Hindlimb muscle (tissue), 1 donor: ENCODE measurements around the gene SLC66A2. TPM values are rescaled to one million over a fixed set of nuclear protein-coding genes. Genes with fewer than 3 reads are reported as not detected.
A peak's percentile ranks its signal among the peaks of the same experiment; 100 is the strongest.
"Not testable (repeated sequence)": the region's sequence is repeated elsewhere in the genome, so short reads cannot be mapped to it uniquely, and the experiment has no call there.

ENCODE experiments used
- DNase-seq: peaks from one replicate; pipeline ENCODE4 v3.0.0-alpha.2; 2013
- polyA plus RNA-seq: library from polyadenylated mRNA; unstranded; fragments of 120-200 nt; gene quantifications from one replicate; pipeline ENCODE4 v1.2.1, GENCODE V29; 2013; ENCODE audit not compliant: insufficient read length

SLC66A2 gene
- polyA plus RNA-seq, 1 donor: 25.3 TPM

DNA sequence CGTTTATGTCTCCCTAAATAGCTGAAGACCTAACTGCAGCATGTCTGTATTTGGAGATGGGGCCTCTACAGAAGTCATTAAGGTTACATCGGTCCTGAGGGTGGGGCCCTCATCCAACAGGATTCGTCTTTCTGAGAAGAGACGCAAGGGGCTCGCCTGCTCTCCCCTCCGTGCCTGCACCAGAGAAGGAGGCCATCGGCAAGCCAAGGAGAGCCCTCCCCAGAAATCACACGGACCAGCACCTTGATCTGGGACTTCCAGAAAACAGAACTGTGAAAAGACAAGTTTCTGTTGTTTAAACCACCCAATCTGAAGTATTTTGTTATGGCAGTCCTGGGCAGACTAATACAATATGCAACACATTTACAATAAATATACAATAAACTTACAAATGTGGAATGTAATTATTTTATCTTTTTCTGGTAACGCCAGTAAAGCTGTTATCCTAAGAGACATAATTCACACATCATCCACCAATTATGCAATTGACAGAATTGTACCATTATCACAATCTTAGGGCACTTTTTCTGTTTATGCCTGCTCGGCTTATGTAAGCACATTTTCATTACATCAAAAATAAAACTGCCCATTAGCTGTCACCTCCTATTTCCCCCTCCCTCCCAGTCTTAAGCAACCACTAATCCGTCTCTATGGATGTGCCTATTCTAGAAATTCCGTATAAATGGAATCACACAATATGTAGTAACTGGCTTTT lies 19.1 kb upstream of the SLC66A2 start:
- no peak for DNase-seq

DNA sequence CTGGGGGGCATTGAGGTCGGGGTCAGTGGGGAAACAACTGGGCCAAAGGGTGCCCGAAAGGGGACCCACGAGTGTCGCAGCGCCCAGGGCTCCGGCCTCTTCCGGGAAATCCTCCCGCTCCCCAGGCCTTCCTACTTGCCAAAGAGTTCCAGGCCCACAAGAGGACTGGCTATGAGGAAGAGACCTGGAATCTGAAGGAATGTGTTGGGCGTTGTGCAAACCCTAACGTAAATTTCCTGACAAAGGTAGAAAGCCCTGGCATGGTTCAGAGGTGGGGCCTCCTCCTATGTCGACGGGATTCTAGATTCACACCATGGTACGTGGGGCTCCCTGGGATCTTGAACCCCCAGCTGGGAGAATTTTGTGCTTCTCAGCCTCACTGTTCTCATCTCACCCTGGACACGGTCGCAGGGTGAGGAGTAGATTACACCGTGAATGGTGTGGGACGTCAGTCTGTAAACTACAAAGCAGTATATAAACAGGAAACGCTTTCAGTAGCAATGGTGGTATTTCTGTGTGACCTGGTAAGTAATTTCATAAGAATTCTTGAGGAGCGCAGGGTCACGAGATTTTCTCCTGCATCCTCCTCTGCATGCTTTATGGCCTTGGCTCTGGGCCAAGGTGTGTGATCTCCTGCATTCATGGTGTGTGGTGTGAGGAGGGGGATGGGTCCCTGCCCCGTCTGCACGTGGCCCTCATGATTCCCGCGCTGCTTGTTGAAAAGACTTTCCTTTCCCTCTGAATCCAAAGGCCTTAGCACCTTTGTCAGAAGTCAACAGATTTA lies 13.9 kb upstream of the SLC66A2 start:
- no peak for DNase-seq

DNA sequence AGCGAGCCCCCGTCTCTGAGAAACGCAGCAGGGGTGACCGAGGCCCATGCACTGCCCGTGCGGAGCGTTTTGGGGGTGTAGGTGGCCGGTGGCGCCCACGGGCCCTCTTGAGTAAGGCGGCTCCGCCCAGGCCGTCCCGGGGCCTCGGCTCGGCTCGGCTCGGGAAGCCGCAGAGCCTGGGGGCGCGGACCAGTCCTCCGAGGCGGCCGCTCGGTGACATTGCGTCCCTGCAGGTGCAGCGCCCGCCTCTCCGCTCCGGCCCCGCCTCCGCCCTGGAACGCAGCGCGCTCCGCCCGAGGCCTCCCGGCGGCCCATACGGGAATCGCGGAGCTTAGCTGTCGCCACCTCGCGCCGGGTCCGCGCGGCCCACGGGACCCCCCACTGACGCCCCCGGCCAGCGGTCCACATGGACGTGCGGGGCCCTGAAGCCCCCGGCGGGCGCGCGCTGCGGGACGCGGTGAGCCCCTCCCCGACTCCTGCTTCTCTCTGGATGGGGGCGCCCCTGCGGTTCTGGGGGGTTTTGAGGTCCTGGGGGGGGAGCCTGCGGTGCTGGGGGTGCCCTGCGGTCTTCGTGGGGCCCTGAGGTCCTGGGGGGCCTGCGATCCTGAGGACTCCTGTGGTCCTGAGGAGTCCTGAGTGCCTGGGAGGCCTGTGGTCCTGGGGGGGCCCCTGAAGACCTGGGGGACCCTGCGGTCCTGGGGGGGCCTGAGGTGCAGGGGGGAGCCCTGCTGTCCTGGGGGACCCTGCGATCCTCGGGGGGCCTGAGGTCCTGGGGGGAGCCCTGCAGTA lies 13.1 kb upstream of the SLC66A2 start, which contains the start of gene HSBP1L1:
Gene HSBP1L1 (plus strand): TSS at position 314 of the 789 bp plus-strand sequence. CDS start 93 bp downstream, at position 407.
- DNase-seq: peak; percentile 40

DNA sequence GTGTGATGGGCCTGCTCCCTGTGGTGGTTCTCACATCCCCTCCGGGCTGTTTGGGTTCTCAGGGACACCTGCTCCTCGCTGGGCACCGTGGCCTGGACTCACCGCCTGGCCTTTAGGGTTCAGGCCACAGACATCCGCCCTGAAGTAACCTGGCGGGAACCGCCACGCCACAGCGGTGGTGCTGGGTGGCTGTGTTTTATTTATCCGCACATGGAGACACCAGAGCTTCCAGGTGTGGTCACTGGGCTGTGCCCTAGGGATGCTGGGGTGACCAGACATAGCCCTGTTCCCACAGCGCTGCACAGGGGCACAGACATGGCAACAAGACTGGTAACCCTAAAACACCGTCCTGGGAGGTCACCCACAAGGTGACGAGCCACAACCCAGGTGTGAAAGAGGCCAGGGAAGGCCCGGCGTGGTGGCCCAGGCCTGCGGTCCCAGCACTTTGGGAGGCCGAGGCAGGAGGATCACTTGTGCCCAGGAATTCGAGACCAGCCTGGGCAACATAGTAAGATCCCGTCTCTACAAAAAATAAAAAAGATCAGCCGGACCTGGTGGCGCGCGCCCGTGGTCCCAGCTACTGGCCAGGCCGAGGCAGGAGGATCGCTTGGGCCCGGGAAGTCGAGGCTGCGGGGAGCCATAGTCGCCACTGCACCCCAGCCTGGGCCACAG lies 12.3 kb upstream of the SLC66A2 start:
- no peak for DNase-seq

DNA sequence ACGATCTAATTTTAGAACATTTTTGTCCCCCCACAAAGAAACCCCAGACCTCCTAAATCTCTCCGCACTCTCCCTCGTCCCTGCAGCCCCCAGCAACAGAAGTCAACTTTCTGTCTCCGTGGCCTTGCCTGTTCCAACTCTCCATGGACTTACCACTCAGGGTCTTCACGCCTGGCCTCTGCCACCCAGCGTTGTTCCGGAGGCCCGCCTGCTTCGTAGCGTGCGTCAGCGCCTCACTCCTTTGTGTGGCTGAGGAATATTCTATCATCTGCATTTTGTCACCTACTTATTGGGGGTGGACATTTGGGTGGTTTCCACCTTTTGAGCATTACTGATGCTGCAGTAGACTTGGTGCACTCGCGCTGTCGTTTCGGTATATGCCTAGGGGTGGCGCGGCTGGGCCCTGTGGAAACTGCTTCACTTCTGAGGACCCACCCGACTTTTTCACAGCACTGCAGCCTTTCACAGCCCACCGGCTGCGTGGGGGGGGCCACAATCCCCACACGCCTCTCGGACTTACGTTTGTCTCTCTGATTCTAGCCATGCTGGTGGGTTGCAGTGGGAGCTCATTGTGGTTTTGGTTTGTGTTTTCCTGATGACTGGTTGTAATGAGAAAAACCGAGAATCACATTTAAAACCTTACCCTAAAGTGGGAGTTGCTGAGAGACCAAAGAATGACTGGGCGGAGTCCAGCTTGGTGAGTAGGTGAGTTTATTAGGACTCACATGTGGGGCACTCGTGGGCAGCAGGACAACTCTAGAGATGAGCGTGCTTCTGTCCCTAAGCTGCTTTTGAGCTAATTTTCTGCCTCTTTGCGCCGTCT lies 11.6 kb upstream of the SLC66A2 start:
- DNase-seq: no peak

DNA sequence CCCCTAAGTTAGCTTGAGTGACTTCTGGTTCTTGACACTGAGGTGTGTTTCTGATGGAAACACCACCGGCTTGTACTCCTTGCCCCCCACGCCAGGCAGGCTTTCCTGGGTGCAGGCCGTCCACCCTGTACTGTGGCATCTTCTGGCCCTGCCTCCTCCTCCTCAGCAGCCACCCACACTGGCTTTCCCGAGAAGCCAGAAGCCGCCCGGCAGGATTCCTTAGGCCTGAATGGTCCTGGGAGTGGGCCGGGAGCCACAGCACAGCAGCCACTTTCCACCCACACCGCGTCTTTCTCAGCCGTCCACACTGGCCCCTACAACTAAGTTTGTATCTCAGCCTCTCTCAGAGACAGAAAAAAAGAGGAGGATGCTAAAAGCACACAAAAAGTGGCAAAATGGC lies 10.9 kb upstream of the SLC66A2 start:
- DNase-seq: no peak

DNA sequence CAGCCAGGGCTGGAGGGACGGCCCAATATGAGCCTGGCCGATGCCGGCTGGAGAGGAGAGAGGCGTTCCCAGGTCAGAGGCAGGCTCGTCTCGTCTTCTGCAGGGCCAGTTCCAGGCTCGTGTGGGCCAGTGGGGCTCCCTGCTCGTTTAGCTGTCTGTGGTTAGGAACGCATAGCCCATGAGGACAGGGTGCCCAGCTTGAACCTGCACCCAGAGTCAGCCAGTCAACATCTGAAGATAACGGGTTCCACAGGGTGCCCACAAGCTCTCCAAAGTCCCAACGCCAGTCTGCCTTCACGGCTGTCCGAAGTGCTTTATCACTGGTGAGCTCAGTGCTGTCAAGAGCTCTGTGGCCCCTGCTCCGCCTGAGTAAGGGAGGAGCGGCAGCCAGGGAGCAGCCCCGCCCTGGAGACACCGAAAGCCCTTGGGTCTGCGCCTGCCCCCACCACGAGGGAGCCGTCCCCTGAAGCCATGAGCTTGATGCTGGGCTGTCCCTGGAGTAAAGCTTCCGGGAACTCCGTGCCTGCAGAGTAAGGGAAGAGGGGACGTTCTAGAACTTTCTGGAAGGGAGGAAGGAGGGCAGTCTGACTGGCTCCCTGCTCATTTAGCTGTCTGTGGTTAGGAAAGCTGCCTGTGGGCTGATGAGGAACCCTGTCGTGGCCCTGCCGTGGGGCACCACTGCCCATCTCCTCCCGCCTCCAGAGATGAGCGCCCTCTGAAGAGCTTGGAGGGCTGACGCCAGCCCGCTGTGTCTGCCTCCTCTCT lies 10.3 kb upstream of the SLC66A2 start:
- no peak for DNase-seq

DNA sequence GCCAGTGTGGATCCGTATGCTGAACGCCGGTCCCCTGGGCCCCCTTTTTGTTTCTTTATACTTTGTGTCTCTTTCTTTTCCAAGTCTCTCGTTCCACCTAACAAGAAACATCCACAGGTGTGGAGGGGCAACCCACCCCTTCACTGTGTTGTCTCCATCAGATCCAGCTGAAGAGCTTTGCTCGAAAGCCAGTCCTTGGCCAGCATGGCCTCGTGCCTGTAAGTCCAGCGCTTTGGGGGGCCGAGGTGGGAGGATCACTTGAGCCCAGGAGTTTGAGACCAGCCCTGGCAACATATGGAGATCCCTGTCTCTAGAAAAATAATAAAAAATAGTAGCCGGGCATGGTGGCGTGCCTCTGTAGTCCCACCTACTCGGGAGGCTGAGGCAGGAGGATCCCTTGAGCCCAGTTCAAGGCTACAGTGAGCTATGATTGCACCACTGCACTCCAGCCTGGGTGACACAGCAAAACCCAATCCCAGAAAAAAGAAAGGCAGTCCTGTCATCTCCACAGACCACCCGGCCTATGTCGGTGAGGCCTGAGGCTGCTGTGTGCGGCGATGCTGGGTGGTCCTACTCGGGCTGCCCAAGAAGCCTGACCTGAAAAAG lies 9.6 kb upstream of the SLC66A2 start:
- no peak for DNase-seq

DNA sequence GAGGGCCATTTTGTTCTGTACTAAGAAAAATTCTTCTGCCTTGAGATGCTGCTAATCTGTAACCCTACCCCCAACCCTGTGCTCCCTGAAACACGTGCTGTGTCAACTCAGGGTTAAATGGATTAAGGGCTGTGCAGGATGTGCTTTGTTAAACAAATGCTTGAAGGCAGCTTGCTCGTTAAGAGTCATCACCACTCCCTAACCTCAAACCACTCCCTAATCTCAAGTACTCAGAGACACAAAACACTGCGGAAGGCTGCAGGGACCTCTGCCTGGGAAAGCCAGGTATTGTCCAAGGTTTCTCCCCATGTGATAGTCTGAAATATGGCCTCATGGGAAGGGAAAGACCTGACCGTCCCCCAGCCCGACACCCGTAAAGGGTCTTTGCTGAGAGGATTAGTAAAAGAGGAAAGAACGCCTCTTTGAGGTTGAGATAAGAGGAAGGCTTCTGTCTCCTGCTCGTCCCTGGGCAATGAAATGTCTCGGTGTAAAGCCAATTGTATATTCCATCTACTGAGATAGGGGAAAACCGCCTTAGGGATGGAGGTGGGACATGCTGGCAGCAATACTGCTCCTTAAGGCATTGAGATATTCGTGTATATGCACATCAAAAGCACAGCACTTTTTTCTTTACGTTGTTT lies 8.8 kb upstream of the SLC66A2 start:
- DNase-seq: not testable (repeated sequence)

DNA sequence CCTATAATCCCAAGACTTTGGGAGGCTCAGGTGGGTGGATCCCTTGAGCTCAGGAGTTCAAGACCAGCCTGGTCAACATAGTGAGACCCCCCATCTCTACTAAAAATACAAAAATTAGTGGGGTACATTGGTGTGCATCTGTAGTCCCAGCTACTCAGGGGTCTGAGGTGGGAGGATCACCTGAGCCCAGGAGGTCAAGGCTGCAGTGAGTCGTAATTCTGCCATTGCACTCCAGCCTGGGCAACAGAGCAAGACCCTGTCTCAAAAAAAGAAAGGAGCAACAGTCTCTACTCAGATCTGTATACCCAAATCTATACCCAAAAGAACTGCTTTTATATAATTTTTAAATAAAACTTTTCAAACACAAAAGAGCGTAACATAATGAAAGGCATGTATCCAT lies 7.5 kb upstream of the SLC66A2 start:
- no peak for DNase-seq

DNA sequence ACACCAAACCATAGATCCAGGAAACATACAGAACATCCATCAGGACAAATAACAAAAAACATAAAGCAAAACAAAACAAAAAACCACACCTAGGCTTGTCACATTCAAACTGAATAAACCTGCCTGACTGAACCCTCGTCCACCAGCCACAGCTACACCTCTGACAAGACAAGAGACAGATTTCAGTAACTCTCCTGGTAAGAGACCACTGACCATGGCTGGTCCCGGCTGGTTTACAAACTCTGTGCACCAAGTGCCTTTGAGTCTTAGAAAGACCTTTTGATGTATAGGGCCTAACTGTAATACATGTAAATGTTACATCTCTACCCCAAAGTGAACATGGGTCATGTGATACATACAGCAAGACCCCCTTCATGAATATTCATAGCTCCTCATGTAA lies 4.8 kb upstream of the SLC66A2 start:
- no peak for DNase-seq

DNA sequence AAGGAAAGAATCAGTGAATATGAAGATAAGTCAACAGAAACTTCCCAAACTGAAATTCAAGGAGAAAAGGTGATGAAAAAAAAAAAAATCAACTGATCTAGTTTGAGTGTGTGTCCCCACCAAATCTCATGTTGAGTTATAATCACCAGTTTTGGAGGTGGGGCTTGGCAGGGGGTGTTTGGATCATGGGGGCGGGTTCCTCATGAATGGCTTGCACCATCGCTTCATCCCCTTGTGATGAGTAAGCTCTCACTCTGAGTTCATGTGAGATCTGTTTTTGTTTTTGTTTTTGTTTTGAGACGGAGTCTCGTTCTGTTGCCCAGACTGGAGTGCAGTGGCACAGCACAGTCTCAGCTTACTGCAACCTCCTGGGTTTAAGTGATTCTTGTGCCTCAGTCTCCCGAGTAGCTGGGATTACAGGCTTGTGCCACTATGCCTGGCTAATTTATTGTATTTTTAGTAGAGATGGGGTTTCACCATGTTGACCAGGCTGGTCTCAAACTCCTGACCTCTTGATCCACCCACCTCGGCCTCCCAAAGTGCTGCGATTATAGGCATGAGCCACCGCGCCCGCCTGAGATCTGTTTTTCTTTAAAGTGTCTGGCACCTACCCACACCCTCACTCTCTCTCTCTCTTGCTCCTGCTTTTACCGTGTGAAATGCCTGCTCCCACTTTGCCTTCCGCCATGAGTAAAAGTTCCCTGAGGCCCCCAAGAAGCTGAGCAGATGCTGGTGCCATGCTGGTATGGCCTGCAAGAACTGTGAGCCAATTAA lies 4.0 kb upstream of the SLC66A2 start:
- no peak for DNase-seq

DNA sequence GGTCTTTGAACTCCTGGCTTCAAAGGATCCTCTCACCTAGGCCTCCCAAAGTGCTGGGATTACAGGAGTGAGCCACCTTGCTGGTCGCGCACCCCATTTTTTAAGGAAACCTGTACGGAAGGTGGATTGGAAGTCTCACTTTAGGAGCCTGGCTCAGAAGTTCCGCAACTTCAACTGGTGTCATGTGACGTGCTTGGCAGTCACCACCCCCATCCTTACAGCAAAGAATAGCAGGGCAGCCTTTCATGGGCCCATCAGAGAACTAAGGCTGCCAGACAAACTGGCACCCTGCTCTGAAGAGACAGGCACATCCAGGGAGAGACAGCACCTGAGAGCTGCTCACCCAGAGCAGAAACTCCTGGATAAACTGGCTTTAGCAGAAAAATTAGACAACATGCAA lies 3.3 kb upstream of the SLC66A2 start:
- DNase-seq: no peak

DNA sequence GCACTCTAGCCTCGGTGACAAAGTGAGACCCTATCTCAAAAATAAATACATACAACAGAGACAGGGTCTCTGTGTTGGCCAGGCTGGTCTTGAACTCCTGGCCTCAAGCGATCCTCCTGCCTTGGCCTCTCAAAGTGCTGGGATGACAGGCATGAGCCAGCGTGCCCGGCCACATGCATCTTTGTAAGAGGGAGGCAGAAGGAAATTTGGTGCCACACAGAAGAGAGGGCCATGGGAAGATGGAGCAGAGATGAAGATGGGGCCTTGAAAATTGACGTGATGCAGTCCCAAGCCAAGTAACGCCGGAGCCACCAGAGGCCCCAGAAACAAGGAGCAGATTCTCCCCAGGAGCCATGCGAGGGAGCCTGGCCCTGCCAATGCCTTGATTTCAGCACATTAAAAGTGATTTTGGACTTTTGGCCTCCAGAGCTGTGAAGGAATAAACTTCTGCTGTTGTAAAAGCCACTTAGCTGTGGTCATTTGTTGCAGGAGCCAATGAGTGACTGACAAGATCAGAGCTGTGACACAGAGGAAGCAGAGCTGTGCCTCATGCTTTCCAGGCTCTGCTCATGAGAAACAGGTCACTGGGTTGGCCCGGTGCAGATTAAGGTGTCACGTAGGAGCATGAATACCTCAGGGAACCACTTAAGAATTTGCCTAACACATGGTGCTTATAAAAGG lies 2.7 kb upstream of the SLC66A2 start:
- no peak for DNase-seq

DNA sequence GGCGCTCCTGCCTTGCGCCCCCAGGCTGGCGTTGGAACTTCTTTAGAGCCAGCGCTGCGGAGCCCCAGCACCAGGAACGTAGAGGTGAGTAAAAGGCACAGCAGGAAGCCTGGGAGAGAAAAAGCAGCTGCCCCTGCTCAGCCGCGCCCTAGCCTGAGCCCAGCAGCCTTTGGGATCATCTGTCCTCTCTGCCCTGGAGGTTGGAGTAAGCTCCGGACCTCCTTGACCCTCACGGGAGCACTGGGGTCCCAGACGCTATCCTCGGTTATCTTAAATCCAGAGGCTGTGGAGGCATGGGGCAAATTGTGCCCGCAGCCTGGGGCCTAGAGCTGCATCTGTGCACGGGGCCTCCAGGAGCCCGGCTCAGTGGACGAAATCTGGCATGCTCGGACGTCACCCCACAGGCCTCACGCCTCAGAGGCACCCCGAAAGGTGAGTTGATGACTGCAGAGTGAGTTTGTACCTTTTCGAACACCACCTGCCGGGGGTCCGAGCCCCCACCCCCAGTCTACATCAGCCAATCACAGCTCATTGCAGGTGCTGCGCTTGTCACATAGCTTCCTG lies 1.6 kb upstream of the SLC66A2 start:
- no peak for DNase-seq

DNA sequence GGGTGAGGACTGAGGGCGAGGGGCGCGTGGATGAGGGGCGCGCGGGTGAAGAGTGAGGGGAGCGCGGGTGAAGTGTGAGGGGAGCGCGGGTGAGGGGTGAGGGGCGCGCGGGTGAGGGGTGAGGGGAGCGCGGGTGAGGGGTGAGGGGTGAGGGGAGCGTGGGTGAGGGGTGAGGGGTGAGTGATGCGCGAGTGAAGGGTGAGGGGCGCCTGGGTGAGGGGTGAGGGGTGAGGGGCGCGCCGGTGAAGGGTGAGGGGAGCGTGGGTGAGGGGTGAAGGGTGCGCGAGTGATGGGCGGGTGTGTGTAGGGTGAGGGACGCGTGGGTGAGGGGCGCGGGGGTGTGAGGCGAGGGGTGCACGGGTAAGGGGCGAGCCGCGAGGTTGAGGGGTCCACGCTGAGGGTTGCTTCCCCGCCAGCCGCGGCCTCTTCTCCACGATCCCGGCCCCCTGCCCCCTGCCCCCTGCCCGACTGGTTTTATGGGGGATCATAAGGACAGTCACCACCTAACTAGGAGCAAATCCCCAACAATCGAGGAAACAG lies 1.1 kb upstream of the SLC66A2 start:
- DNase-seq: no peak

DNA sequence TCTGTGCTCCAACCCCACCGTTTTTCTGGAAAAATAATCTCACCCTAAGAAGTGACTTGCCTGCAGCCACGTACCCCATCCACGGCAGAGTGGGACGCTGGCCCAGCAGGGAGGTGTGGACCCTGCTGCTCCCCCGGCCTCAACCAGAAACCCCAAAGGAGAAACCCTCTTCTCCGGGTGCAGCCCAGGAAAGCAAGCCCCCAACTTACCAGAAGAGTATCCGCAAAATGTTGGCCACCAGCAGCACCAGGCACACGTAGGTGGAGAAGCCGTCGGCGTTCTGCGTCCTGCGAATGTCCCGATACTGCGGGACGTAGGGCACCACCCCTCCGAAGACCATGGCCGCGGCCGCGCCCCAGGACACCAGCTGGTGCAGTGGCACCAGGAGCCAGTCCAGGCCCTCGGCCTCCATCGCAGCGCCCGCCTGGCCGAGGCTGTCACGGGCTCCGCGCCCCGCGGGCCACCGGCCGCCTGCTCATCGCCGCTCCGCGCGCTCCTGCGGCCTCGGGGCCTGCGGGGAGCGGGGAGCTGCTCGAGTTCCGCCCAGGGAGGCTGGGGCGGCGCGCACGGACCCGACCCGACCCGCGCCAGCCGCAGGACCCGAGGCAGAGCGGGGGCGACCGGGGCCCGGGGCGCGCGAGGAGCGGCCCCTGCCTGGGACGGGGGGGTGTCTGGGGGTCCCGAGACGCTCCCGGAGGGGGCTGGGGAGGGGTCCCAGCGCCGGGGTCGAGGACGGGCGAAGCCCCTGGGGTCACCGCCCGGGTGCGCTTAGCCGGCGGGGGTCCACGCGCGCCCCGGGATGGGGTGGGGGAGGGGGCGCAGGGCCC lies 725 bp downstream of the SLC66A2 start:
- DNase-seq: no peak
